Erythroblast (primary cell): Measurements from ENCODE around the gene PRKAB1.

Source experiments
- GATA1 ChIP-seq: IDR thresholded peaks from 2 replicates; pipeline ENCODE4 v1.6.1; 2011; ENCODE audit warnings: low read depth, mild to moderate bottlenecking, control low read depth, low read length, moderate library complexity
- POLR2A ChIP-seq: IDR thresholded peaks from 2 replicates; pipeline ENCODE4 v1.6.1; 2011; ENCODE audit warnings: mild to moderate bottlenecking, low read length

GRCh38 chr12:119710965-119711551 lies 43.1 kb downstream of the PRKAB1 start:
- no peak for TF ChIP-seq POLR2A
- TF ChIP-seq GATA1, result no peak
